Activated CD4-positive, CD25-positive, alpha-beta regulatory T cell (primary cell): Measurements from ENCODE around the gene DAPK2.

ENCODE experiments used
- DNase-seq, 4 experiments: peaks; one replicate each; lab custom pipeline; 2025; lab: John Stamatoyannopoulos, UW

The DAPK2 gene

DNA sequence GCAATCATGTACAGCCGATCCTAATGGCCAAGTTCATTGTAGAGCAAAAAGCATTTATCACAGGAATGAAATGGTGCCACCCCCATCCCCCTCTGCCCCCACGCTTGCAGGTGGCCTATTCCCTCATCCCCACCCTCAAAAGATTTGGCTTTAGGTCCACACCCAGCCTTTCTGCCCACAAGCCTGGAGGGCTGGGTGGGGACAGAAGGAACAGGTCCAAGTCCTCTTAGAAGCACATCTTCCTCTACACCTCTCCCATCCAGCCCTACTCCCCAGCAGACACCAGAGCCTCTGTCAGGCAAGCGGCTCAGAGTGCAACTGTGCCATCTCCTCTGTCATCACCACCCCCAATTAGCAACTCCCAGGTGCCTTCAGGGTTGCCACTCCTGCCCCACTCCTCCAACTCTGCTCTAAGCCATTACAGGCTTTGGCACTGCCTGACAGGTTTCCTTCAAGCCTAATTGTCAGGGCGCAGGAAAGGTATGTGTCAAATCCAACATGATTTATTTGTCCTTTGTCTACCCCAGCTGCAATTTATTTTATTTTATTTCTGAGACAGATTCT lies 49.4 kb downstream of the DAPK2 start:
- no peak for DNase-seq

GRCh38 chr15:63995789-63996188 lies 50.5 kb downstream of the DAPK2 start:
- DNase-seq = no peak

- DNase-seq = no peak
These were observed 52.1 kb downstream of the DAPK2 start for GRCh38 chr15:63994073-63994600.

DNA sequence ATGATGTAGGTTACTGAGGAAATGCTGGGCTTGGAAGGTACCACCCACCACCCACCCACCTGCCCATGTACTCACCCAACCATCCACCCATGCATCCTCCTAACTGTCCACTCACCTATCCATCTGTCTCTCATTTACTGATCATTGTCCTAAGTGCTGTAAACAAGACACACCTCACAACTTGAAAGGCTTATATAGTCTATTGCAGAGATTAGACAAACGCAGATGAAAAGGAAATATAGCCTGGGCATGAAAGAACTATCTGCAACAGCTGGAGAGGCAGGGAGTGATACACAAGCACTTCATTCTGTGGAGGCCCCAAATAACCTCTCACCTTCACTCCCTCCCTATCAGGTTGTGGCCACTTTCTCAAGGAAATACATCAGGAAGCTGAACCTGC lies 54.0 kb downstream of the DAPK2 start:
- no peak for DNase-seq

DNA sequence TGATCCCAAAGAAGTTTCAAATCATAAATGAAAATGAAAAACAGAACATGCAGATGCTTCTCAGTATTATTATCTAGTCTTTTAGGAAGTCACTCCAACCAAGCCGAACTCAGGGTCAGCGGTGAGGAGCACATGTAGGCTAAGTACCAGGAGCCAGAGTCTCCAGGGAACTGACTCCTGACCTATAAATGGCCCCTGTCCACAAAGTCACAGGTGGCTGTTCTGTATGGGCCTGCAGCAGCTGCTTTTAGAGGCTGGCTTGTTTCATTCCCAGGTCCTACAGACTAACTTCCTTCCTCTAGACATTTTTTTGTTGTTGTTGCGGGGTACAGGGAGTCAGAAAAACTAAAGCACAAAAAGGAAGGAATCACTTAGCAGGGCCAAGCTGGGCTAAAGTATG lies 54.6 kb downstream of the DAPK2 start:
- DNase-seq = no peak

- no peak for DNase-seq
These were observed 55.8 kb downstream of the DAPK2 start for GRCh38 chr15:63990454-63990853.

- DNase-seq = no peak
These were observed 58.4 kb downstream of the DAPK2 start for GRCh38 chr15:63987796-63988378.

DNA sequence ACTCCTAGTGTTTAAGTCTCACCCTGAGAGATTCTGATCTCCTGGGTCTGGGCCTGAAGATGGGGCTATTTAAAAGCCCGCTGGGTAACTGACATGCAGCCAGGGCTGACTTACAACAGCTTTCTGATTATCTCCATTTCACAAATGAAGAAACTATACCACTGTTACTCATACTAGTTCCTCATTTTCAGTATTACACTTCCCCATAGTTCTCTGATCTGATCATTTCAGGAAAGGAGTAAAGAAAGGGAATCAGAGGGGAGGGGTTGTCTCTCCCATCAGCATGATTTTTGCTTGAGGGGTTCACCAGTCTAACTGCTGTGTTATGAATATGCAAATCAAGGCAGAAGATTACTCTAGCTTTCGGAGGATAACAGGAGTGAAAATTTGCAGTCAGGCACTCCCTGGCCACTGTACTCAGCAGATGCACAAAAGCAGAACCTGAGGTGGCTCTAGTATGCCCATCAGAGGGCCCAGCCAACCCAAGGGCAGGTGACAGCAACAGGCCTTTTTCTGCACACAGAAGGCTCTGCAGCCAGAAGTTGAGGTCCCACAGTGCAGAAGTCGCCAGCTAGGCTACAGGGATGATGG lies 59.4 kb downstream of the DAPK2 start:
- no peak for DNase-seq

DNA sequence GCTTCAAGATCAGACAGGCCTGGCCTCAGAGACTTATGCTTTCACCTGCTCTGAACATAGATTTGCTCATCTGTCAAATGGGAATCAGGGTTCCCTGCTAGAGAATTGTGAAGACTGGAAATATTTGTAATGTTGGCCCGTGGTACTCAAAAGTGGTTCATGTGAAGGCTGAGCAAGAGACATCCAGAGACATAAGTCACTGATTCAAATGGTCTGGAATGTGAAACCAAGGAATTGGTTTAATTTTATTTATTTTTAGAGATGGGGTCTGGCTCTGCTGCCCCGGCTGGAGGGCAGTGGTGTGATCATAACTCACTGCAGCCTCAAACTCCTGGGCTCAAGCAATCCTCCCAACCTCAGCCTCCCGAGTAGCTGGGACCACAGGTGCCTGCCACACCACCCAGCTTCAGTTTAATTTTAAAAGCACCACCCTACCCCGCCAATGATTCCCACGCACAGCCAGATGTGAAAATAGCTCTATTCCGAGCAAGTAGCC lies 60.1 kb downstream of the DAPK2 start:
- DNase-seq = no peak

- no peak for DNase-seq
These were observed 60.8 kb downstream of the DAPK2 start for GRCh38 chr15:63985221-63986184.

- DNase-seq = no peak
These were observed 62.0 kb downstream of the DAPK2 start for GRCh38 chr15:63984331-63984730.

GRCh38 chr15:63983061-63983711 lies 63.1 kb downstream of the DAPK2 start:
- DNase-seq = no peak

DNA sequence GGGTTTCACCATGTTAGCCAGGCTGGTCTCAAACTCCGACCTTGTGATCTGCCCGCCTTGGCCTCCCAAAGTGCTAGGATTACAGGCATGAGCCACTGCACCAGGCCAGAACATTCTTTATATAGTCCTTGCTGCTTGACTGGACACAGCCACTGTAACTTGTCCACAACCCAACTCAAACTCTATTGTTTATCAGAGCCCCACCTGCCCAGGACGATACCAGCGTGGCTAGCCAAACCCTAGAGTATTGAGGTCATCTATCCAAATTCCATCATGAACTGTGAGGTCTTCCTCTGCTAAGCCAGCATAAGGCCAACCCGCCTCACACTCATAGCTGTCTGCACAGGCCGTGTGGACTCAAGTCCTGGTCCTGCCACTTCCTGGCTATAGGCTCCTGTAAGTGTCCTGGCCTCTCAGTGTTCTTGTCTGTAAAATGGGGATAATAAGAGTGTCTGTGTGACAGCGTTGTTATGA lies 63.9 kb downstream of the DAPK2 start:
- no peak for DNase-seq

DNA sequence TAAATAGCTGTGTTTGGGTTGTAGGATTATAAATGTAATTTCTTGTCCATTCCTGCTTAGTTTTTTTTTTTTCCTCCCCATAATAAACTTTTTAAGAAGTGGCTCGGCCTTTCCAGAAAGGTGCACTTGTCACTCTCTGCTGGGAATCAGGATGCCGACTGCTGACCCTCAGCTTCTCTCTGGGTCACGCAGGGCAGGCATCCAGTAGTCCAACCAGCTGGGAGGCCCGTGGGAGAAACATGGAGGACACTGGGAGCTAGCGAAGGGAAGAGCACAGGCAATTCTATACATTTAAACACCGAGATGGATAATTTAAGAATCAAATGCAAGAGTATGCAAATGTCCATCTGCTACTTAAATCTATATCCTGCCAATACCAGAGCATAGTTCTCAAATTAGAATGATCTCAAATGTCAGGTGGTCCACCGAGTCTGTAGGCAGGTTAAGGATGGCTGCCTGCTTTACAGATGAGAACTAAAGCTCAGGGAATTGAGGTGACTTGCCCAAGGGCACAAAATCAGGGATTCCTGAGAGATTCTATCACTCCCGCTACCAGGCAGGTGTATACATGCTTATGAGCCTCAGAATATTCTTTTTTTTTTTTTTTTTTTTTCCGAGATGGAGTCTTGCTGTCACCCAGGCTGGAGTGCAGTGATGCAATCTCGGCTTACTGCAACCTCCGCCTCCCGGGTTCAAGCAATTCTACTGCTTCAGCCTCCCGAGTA lies 64.5 kb downstream of the DAPK2 start:
- DNase-seq = no peak

DNA sequence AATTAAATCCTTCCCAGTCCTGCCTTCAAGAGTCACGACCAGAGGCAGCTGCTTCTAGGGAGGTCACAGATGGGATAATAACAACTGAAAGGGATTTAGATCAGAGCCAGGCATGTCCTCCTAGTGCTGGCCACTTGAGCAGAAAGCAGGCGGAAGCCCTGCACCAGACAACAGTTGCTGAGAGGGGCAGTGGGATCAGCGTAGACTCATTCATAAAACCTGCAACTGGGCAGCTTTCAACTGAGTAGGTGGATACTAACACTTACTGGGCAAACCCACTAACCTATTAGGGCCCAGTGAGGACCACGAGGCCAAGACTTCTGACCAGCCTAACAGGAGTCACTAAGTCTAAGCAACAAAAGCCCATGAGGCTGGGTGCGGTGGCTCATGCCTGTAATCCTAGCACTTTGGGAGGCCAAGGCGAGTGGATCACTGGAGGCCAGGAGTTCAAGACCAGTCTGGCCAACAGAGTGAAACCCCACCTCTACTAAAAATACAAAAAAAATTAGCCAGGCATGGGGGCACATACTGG lies 67.0 kb downstream of the DAPK2 start:
- no peak for DNase-seq

- DNase-seq = no peak
These were observed 67.6 kb downstream of the DAPK2 start for GRCh38 chr15:63978511-63979261.

- no peak for DNase-seq
These were observed 69.2 kb downstream of the DAPK2 start for GRCh38 chr15:63977119-63977518.

GRCh38 chr15:63974021-63974420 lies 72.3 kb downstream of the DAPK2 start:
- no peak for DNase-seq

GRCh38 chr15:63973212-63974009 lies 72.9 kb downstream of the DAPK2 start:
- DNase-seq = no peak
